ENCODE data around the gene GRIK4. TPM values are rescaled to one million over a fixed set of nuclear protein-coding genes. Genes with fewer than 3 reads are reported as not detected.

The GRIK4 gene
- total and polyA plus RNA-seq, 2 experiments from 2014 or later: not detected

GRCh38 chr11:120839846-120840402 lies 328.4 kb downstream of the GRIK4 start:
- Histone ChIP-seq H3K36me3 (ENCODE audit: low read depth) (no peaks in the 10 kb centered on the region), H4K20me1 (ENCODE audit: insufficient read depth) (no peaks in the 10 kb centered on the region), H3K9me2 (ENCODE audit: insufficient read depth) (no peaks in the 10 kb centered on the region), H3K4me3 (no peak overlapping the region), H3K27ac (no peak overlapping the region), H3K9me3 (ENCODE audit: low read depth) (no peaks in the 10 kb centered on the region), H3K9ac (no peak overlapping the region), H3K27me3 (replicated peaks; ENCODE audit: insufficient read depth) (peaks cover 14% of the 10 kb centered on the region; the same call in 1 of the 2 replicates), H3K4me2 (ENCODE audit: unreplicated experiment) (no peak overlapping the region), H3K4me1 (ENCODE audit: insufficient read depth) (no peaks in the 10 kb centered on the region), H3K79me2 (ENCODE audit: insufficient read depth) (no peaks in the 10 kb centered on the region), H3F3A (ENCODE audit: insufficient read depth) (no peaks in the 10 kb centered on the region), H2AFZ (no peak overlapping the region)
- in situ Hi-C loops (cut with MboI): no loop called here
- TF ChIP-seq EZH2 (IDR thresholded peaks at IDR 0.05; ENCODE audit: insufficient read depth, poor library complexity, severe bottlenecking) (no peak), EZH2phosphoT487 (IDR thresholded peaks at IDR 0.05; ENCODE audit: insufficient read depth, low read depth) (no peak)
- DNase-seq: no peak
- 66 to 71% methylated on average over 6 of the region's 6 CpGs for WGBS, 2 experiments (ENCODE audit: low coverage in 1 of 2, low lambda C conversion rate in 2 of 2, missing lambda C conversion rate in 2 of 2)

DNA sequence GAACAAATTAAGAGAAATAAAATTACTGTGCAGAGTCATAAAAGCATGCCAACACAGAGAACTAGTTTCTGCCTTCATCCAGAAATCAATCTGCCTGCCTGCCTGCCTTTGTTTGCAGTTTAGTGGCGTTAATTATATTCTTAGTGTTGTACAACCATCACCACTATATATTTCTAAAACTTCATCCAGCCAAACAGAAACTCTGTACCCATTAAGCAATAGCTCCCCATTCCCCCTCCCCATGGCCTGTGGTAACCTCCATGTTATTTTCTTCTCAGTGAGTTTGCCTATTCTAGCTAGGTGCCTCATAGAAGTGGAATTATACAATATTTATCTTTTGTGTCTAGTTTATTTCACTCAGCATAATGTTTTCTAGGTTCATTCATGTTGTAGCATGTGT lies 329.1 kb downstream of the GRIK4 start:
- no peaks in the 10 kb centered on the region for H3K4me1 ChIP-seq (ENCODE audit: insufficient read depth)
- H3K9me3 ChIP-seq (ENCODE audit: low read depth): no peaks in the 10 kb centered on the region
- no peak for DNase-seq
- no peak overlapping the region for H3K4me2 ChIP-seq (ENCODE audit: unreplicated experiment)
- in situ Hi-C loops (cut with MboI): no loop called here
- H3K27me3 ChIP-seq (replicated peaks; ENCODE audit: insufficient read depth): peaks cover 14% of the 10 kb centered on the region; the same call in 1 of the 2 replicates
- no peak overlapping the region for H3K9ac ChIP-seq
- H4K20me1 ChIP-seq (ENCODE audit: insufficient read depth): no peaks in the 10 kb centered on the region
- no peak overlapping the region for H3K4me3 ChIP-seq
- H3K27ac ChIP-seq: no peak overlapping the region
- no peaks in the 10 kb centered on the region for H3K36me3 ChIP-seq (ENCODE audit: low read depth)
- H3K79me2 ChIP-seq (ENCODE audit: insufficient read depth): no peaks in the 10 kb centered on the region
- no peaks in the 10 kb centered on the region for H3K9me2 ChIP-seq (ENCODE audit: insufficient read depth)
- no peak for TF ChIP-seq EZH2phosphoT487 (IDR thresholded peaks at IDR 0.05; ENCODE audit: insufficient read depth, low read depth)
- no peak overlapping the region for H2AFZ ChIP-seq
- WGBS, 2 experiments (ENCODE audit: low coverage in 1 of 2, low lambda C conversion rate in 2 of 2, missing lambda C conversion rate in 2 of 2): 78 to 87% methylated on average over 1 of the region's 1 CpG
- no peaks in the 10 kb centered on the region for H3F3A ChIP-seq (ENCODE audit: insufficient read depth)

DNA sequence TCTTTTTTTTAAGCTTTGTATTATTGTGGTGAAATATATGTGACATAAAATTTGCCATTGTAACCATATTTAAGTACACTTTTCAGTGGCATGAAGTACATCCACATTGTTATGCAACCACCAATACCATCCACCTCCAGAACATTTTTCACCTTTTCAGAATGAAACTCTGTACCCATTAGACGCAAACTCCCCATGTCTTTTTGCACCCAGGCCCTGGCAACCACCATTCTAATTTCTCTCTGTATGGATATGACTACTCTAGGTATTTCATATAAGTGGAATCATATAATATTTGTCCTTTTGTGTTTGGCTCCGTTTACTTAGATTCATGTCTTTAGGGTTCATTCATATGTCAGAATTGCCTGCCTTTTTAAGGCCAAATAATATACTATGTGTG lies 329.5 kb downstream of the GRIK4 start:
- TF ChIP-seq EZH2phosphoT487 (IDR thresholded peaks at IDR 0.05; ENCODE audit: insufficient read depth, low read depth) (no peak), EZH2 (IDR thresholded peaks at IDR 0.05; ENCODE audit: insufficient read depth, poor library complexity, severe bottlenecking) (no peak)
- H3K4me1 ChIP-seq (ENCODE audit: insufficient read depth): no peaks in the 10 kb centered on the region
- 27 to 36% methylated on average over 2 of the region's 2 CpGs for WGBS, 2 experiments (ENCODE audit: low coverage in 1 of 2, low lambda C conversion rate in 2 of 2, missing lambda C conversion rate in 2 of 2)
- H3K27ac ChIP-seq: no peak overlapping the region
- no peak for DNase-seq
- no peak overlapping the region for H3K4me2 ChIP-seq (ENCODE audit: unreplicated experiment)
- no peaks in the 10 kb centered on the region for H3K79me2 ChIP-seq (ENCODE audit: insufficient read depth)
- H3K9me2 ChIP-seq (ENCODE audit: insufficient read depth): no peaks in the 10 kb centered on the region
- H3K4me3 ChIP-seq: no peak overlapping the region
- in situ Hi-C loops (cut with MboI): no loop called here
- H4K20me1 ChIP-seq (ENCODE audit: insufficient read depth): no peaks in the 10 kb centered on the region
- H2AFZ ChIP-seq: no peak overlapping the region
- H3F3A ChIP-seq (ENCODE audit: insufficient read depth): no peaks in the 10 kb centered on the region
- peaks cover 14% of the 10 kb centered on the region; the same call in 1 of the 2 replicates for H3K27me3 ChIP-seq (replicated peaks; ENCODE audit: insufficient read depth)
- H3K36me3 ChIP-seq (ENCODE audit: low read depth): no peaks in the 10 kb centered on the region
- H3K9ac ChIP-seq: no peak overlapping the region
- H3K9me3 ChIP-seq (ENCODE audit: low read depth): no peaks in the 10 kb centered on the region

DNA sequence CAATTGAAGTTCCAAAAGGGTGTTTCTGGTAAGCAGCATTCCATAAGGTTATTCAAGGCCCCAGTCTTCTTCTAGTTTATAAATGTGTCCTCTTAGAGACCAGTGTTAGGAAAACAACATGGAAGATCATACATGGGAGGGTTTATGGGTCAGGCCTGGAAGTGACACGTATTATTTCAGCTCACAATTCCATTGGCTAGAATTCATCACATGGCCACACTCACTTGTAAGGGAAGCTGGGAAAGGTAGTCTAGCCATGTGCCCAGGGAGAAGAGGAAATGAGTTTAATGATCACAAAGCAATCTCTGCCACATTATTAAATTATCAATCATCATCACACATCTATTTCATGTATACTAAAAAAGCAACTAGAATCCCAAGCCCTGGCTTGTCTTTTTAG lies 330.6 kb downstream of the GRIK4 start:
- in situ Hi-C loops (cut with MboI): no loop called here
- H2AFZ ChIP-seq: no peak overlapping the region
- no peaks in the 10 kb centered on the region for H3K36me3 ChIP-seq (ENCODE audit: low read depth)
- 61 to 78% methylated on average over 1 of the region's 1 CpG for WGBS, 2 experiments (ENCODE audit: low coverage in 1 of 2, low lambda C conversion rate in 2 of 2, missing lambda C conversion rate in 2 of 2)
- no peaks in the 10 kb centered on the region for H3K9me2 ChIP-seq (ENCODE audit: insufficient read depth)
- DNase-seq: no peak
- no peak overlapping the region for H3K4me2 ChIP-seq (ENCODE audit: unreplicated experiment)
- H4K20me1 ChIP-seq (ENCODE audit: insufficient read depth): no peaks in the 10 kb centered on the region
- H3K9ac ChIP-seq: no peak overlapping the region
- no peaks in the 10 kb centered on the region for H3K4me1 ChIP-seq (ENCODE audit: insufficient read depth)
- H3K27me3 ChIP-seq (replicated peaks; ENCODE audit: insufficient read depth): 0 out of 2 replicates have a peak, but pooled peaks cover 10% of the 10 kb centered on the region
- H3K4me3 ChIP-seq: no peak overlapping the region
- no peak for TF ChIP-seq EZH2phosphoT487 (IDR thresholded peaks at IDR 0.05; ENCODE audit: insufficient read depth, low read depth)
- no peak for TF ChIP-seq EZH2 (IDR thresholded peaks at IDR 0.05; ENCODE audit: insufficient read depth, poor library complexity, severe bottlenecking)
- H3K79me2 ChIP-seq (ENCODE audit: insufficient read depth): no peaks in the 10 kb centered on the region
- no peak overlapping the region for H3K27ac ChIP-seq
- H3K9me3 ChIP-seq (ENCODE audit: low read depth): no peaks in the 10 kb centered on the region
- no peaks in the 10 kb centered on the region for H3F3A ChIP-seq (ENCODE audit: insufficient read depth)

DNA sequence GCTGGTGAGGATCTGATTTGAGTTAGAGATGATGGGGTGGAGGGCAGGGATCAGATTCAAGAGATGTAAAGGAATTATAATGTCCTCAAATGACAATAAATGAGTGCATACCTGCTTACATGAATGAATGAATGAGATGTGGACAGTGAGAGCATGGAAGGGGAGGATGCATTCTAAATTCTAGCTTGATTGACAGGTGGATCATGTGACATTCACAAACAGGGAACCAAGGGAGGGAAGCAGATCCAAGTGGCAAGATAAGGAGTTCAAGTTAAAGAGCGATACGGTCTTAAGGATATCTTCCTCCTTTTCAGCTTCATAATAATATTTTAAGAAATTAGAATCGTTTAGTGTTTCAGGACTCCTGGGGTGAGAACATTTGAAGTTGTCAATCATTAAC lies 341.9 kb downstream of the GRIK4 start:
- Histone ChIP-seq H3K9me2 (ENCODE audit: insufficient read depth) (no peaks in the 10 kb centered on the region), H3K27me3 (replicated peaks; ENCODE audit: insufficient read depth) (peaks cover 5% of the 10 kb centered on the region; the same call in 1 of the 2 replicates), H3K79me2 (ENCODE audit: insufficient read depth) (no peaks in the 10 kb centered on the region), H4K20me1 (ENCODE audit: insufficient read depth) (no peaks in the 10 kb centered on the region), H3K4me3 (no peak overlapping the region), H3K27ac (no peak overlapping the region), H3K4me1 (ENCODE audit: insufficient read depth) (no peaks in the 10 kb centered on the region), H2AFZ (no peak overlapping the region), H3K9ac (no peak overlapping the region), H3K36me3 (ENCODE audit: low read depth) (no peaks in the 10 kb centered on the region), H3F3A (ENCODE audit: insufficient read depth) (no peaks in the 10 kb centered on the region), H3K4me2 (ENCODE audit: unreplicated experiment) (no peak overlapping the region), H3K9me3 (ENCODE audit: low read depth) (no peaks in the 10 kb centered on the region)
- in situ Hi-C loops (cut with MboI): no loop called here
- no peak for TF ChIP-seq EZH2phosphoT487 (IDR thresholded peaks at IDR 0.05; ENCODE audit: insufficient read depth, low read depth)
- no peak for TF ChIP-seq EZH2 (IDR thresholded peaks at IDR 0.05; ENCODE audit: insufficient read depth, poor library complexity, severe bottlenecking)
- WGBS, 2 experiments (ENCODE audit: low coverage in 1 of 2, low lambda C conversion rate in 2 of 2, missing lambda C conversion rate in 2 of 2): 72 to 74% methylated on average over 3 of the region's 3 CpGs
- no peak for DNase-seq
